K562 (cell line): Measurements from ENCODE around the gene AGR3.

ENCODE experiments used
- FOXA3 ChIP-seq, 2 experiments: fragments of 450-650 bp in 1 of 2; sonication (generic) in 1 of 2; formaldehyde crosslinking; IDR thresholded peaks in 1 of 2; conservative IDR thresholded peaks in 1 of 2; 2 replicates each; pipeline versions ENCODE4 v1.4.0 to v1.8.0; 2020 to 2022; ENCODE audit warnings: mild to moderate bottlenecking in 2 of 2, missing genetic modification reagents in 1 of 2
- JUND ChIP-seq, 2 experiments: IDR thresholded peaks; 2 replicates in 1 of 2; 3 replicates in 1 of 2; pipeline ENCODE4 v1.6.1; 2011; ENCODE audit warnings: borderline replicate concordance in 2 of 2, low read depth in 2 of 2, low read length in 2 of 2, improper control_type of control experiment in 1 of 2, missing biosample characterization in 1 of 2, missing genetic modification characterization in 1 of 2, missing genetic modification reagents in 1 of 2
- NR3C1 ChIP-seq: sonication (generic); formaldehyde crosslinking; IDR thresholded peaks from 2 replicates; pipeline ENCODE4 v1.8.1; 2022; ENCODE audit warnings: missing genetic modification reagents
- SP1 ChIP-seq: sonication (generic); formaldehyde crosslinking; IDR thresholded peaks from 2 replicates; pipeline ENCODE4 v1.8.1; 2022; ENCODE audit warnings: mild to moderate bottlenecking, missing genetic modification reagents
- TAF7 ChIP-seq: fragments of 450-650 bp; IDR thresholded peaks from 2 replicates; pipeline ENCODE4 v1.6.1; 2016; ENCODE audit warnings: missing genetic modification characterization, missing compliant biosample characterization
- YY1 ChIP-seq, 3 experiments: IDR thresholded peaks; 2 replicates each; pipeline ENCODE4 v1.6.1; 2011; ENCODE audit warnings: low read length in 2 of 3, mild to moderate bottlenecking in 2 of 3, moderate library complexity in 2 of 3, borderline replicate concordance in 1 of 3, control low read depth in 1 of 3, low read depth in 1 of 3; ENCODE audit not compliant: insufficient read depth in 3 of 3, insufficient replicate concordance in 2 of 3, control insufficient read depth in 1 of 3, insufficient read length in 1 of 3; ENCODE audit errors: extremely low read depth in 1 of 3
- TF ChIP-seq, protein P1 (sequence below): fragments of 450-650 bp; IDR thresholded peaks from 2 replicates; pipeline ENCODE4 v1.6.1; 2017; ENCODE audit warnings: antibody characterized with exemption, mild to moderate bottlenecking
- TF ChIP-seq, protein P2 (sequence below): sonication (generic); formaldehyde crosslinking; IDR thresholded peaks from 2 replicates; pipeline ENCODE4 v1.8.1; 2022; ENCODE audit warnings: missing genetic modification reagents
- TF ChIP-seq, protein P3 (sequence below), 3 experiments: IDR thresholded peaks in 2 of 3; conservative IDR thresholded peaks in 1 of 3; 2 replicates each; pipeline ENCODE4 v1.5.1; 2011 to 2012; ENCODE audit warnings: low read length in 3 of 3, mild to moderate bottlenecking in 3 of 3, control low read depth in 2 of 3, improper control_type of control experiment in 1 of 3, inconsistent platforms in 1 of 3, low read depth in 1 of 3, mixed read lengths in 1 of 3, moderate library complexity in 1 of 3; ENCODE audit not compliant: insufficient read depth in 2 of 3

DNA sequence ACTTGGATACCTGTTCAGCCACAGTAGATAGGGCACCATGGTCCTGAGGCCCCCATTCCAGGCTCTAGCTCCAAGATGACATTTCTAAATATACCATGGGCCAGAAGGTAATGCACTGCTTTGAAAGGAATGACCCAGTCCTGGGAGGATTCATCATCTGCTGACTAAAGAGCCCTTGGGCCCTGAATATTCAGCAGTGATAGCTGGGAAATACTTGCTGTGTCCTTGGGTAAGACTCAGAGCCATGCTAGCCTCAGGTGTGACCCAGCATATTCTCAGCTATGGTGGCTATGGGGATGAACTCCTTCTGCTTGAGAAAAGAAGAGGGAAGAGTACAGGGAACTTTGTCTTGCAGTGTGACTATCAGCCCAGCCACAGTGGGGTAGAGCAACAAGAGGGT, 55.7 kb downstream of the AGR3 start:
- TF ChIP-seq YY1 (IDR thresholded peaks at IDR 0.05; ENCODE audit: borderline replicate concordance in 1 of 3, control insufficient read depth in 1 of 3, extremely low read depth in 1 of 3, insufficient read depth in 3 of 3, insufficient read length in 1 of 3, insufficient replicate concordance in 2 of 3, low read depth in 1 of 3, low read length in 2 of 3): no peak
- TF ChIP-seq, protein P1, sequence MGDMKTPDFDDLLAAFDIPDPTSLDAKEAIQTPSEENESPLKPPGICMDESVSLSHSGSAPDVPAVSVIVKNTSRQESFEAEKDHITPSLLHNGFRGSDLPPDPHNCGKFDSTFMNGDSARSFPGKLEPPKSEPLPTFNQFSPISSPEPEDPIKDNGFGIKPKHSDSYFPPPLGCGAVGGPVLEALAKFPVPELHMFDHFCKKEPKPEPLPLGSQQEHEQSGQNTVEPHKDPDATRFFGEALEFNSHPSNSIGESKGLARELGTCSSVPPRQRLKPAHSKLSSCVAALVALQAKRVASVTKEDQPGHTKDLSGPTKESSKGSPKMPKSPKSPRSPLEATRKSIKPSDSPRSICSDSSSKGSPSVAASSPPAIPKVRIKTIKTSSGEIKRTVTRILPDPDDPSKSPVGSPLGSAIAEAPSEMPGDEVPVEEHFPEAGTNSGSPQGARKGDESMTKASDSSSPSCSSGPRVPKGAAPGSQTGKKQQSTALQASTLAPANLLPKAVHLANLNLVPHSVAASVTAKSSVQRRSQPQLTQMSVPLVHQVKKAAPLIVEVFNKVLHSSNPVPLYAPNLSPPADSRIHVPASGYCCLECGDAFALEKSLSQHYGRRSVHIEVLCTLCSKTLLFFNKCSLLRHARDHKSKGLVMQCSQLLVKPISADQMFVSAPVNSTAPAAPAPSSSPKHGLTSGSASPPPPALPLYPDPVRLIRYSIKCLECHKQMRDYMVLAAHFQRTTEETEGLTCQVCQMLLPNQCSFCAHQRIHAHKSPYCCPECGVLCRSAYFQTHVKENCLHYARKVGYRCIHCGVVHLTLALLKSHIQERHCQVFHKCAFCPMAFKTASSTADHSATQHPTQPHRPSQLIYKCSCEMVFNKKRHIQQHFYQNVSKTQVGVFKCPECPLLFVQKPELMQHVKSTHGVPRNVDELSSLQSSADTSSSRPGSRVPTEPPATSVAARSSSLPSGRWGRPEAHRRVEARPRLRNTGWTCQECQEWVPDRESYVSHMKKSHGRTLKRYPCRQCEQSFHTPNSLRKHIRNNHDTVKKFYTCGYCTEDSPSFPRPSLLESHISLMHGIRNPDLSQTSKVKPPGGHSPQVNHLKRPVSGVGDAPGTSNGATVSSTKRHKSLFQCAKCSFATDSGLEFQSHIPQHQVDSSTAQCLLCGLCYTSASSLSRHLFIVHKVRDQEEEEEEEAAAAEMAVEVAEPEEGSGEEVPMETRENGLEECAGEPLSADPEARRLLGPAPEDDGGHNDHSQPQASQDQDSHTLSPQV: no peak
- no peak for TF ChIP-seq FOXA3 (CRISPR knock-in tag; conservative IDR thresholded peaks at IDR 0.05 in 1 of 2, IDR thresholded peaks at IDR 0.05 in 1 of 2)
- TF ChIP-seq JUND (IDR thresholded peaks at IDR 0.05; ENCODE audit: borderline replicate concordance, low read depth, low read length): no peak
- no peak for TF ChIP-seq JUND (tag; IDR thresholded peaks at IDR 0.05; ENCODE audit: borderline replicate concordance, low read depth, low read length)
- TF ChIP-seq, protein P2, sequence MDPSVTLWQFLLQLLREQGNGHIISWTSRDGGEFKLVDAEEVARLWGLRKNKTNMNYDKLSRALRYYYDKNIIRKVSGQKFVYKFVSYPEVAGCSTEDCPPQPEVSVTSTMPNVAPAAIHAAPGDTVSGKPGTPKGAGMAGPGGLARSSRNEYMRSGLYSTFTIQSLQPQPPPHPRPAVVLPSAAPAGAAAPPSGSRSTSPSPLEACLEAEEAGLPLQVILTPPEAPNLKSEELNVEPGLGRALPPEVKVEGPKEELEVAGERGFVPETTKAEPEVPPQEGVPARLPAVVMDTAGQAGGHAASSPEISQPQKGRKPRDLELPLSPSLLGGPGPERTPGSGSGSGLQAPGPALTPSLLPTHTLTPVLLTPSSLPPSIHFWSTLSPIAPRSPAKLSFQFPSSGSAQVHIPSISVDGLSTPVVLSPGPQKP (CRISPR knock-in tag): no peak
- TF ChIP-seq, protein P3, sequence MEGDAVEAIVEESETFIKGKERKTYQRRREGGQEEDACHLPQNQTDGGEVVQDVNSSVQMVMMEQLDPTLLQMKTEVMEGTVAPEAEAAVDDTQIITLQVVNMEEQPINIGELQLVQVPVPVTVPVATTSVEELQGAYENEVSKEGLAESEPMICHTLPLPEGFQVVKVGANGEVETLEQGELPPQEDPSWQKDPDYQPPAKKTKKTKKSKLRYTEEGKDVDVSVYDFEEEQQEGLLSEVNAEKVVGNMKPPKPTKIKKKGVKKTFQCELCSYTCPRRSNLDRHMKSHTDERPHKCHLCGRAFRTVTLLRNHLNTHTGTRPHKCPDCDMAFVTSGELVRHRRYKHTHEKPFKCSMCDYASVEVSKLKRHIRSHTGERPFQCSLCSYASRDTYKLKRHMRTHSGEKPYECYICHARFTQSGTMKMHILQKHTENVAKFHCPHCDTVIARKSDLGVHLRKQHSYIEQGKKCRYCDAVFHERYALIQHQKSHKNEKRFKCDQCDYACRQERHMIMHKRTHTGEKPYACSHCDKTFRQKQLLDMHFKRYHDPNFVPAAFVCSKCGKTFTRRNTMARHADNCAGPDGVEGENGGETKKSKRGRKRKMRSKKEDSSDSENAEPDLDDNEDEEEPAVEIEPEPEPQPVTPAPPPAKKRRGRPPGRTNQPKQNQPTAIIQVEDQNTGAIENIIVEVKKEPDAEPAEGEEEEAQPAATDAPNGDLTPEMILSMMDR (IDR thresholded peaks at IDR 0.05 in 2 of 3, conservative IDR thresholded peaks at IDR 0.05 in 1 of 3; ENCODE audit: insufficient read depth in 2 of 3, low read depth in 1 of 3, low read length in 3 of 3): no peak
- TF ChIP-seq NR3C1 (CRISPR knock-in tag): no peak
- no peak for TF ChIP-seq TAF7 (tag)
- TF ChIP-seq SP1 (CRISPR knock-in tag): no peak
